Testis (tissue), 3 donors: ENCODE results near the gene KCNV2. TPM values are rescaled to one million over a fixed set of nuclear protein-coding genes. Genes with fewer than 3 reads are reported as not detected.

Source experiments
- DNase-seq: peaks from one replicate; pipeline ENCODE4 v3.0.0-alpha.2; 2019
- H3K27ac ChIP-seq, 2 donors: fragments of 200-600 bp; sonication (generic); one replicate each; pipeline ENCODE4 v1.5.1; 2019
- H3K27me3 ChIP-seq: fragments of 200-600 bp; sonication (generic); one replicate; pipeline ENCODE4 v1.5.1; 2019
- H3K36me3 ChIP-seq: fragments of 200-600 bp; sonication (generic); one replicate; pipeline ENCODE4 v1.5.1; 2017; ENCODE audit warnings: low read depth; ENCODE audit errors: missing control alignments
- H3K4me1 ChIP-seq: fragments of 200-600 bp; sonication (generic); one replicate; pipeline ENCODE4 v1.5.1; 2019
- H3K4me3 ChIP-seq, 2 donors: fragments of 200-600 bp; sonication (generic); one replicate each; pipeline ENCODE4 v1.5.1; 2017 to 2019
- H3K9me3 ChIP-seq: fragments of 200-600 bp; sonication (generic); one replicate; pipeline ENCODE4 v1.5.1; 2017
- CTCF ChIP-seq, 3 experiments: fragments of 450-650 bp in 2 of 3; fragments of 200-600 bp in 1 of 3; sonication (generic) in 1 of 3; IDR thresholded peaks; one replicate each; pipeline ENCODE4 v1.5.1; 2016 to 2019; ENCODE audit warnings: antibody characterized with exemption in 3 of 3, mild to moderate bottlenecking in 2 of 3, moderate library complexity in 1 of 3
- POLR2A ChIP-seq: fragments of 450-650 bp; IDR thresholded peaks from one replicate; pipeline ENCODE4 v1.6.1; 2017; ENCODE audit warnings: antibody characterized with exemption, mild to moderate bottlenecking, moderate library complexity
- WGBS, 2 donors: methylation state at CpG; one replicate each; pipeline ENCODE4 v1.1.5; 2018; 5-methylcytosine and 5-hydroxymethylcytosine counted together
- intact Hi-C: fragments of 100-400 bp; cut with DNase I; formaldehyde crosslinking; loops from one replicate; pipeline ENCODE4 v1.15.1; 2023; ENCODE audit warnings: low total_unique reads
- polyA plus RNA-seq: library from polyadenylated mRNA; stranded (reverse); fragments of 350-450 nt; fragmentation: Illumina TruSeq; extraction: RNeasy Lipid Tissue Mini Kit (QIAGEN cat#74804); gene quantifications from one replicate; pipeline ENCODE4 v1.2.3, GENCODE V29; 2014; ENCODE audit warnings: low read depth, low replicate concordance; ENCODE audit not compliant: insufficient read depth
- total RNA-seq, 2 donors: library from RNA; depleted of rRNA; stranded (reverse); fragments of >200 nt; gene quantifications; one replicate each; pipeline ENCODE4 v1.2.3, GENCODE V29; 2016

KCNV2 gene
- total and polyA plus RNA-seq, 3 donors from 2014 or later: 4.3 to 8.4 (median 4.7) TPM

DNA sequence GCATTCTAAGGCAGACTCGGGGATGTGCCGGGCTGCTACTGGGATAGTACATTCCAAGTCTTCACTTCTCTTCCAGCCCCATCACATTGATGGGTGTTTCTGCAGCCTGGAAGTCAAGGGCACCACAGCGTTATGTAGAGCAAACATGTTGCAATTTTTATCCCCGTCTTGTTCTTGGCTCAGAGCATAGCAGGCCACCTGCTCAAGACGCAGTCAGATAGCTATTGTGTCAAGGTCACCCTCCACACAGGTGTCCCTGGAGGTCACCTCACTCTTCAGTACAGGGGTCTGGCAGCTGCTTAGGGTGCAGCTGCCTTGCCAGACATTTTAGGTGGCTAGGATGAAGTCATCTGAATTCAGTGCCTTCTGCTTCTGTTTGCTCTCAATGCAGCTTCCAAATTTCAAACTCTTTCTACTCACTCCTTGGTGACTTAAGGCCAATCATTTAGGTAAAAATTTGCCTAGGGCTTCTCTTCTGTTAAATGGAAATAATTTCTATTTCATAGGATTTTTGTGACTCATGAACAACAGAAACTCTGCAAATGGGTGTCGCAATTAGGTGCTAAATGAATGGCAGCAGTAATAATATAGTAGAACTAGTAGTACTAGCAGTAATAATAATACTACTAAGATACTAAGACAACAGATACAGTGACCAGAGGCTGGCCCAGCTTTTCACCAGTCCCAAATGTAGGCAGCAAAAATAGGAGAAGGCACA lies 24.3 kb downstream of the KCNV2 start:
- Histone ChIP-seq H3K36me3 (no peaks in the 10 kb centered on the region), H3K9me3 (no peaks in the 10 kb centered on the region), H3K27me3 (no peaks in the 10 kb centered on the region), H3K27ac (peak overlapping the region; percentile 38 to 68), H3K4me1 (peaks cover 32% of the 10 kb centered on the region), H3K4me3 (no peak overlapping the region)
- 55 to 70% methylated on average over 6 of the region's 6 CpGs for WGBS, 2 donors
- intact Hi-C loops: no loop called here
- no peak for TF ChIP-seq CTCF (IDR thresholded peaks at IDR 0.05)
- DNase-seq: peak; percentile 77

GRCh38 chr9:2742214-2742613 lies 24.9 kb downstream of the KCNV2 start:
- Histone ChIP-seq H3K27ac (peak overlapping the region; percentile 32 to 68), H3K4me1 (peaks cover 32% of the 10 kb centered on the region), H3K27me3 (no peaks in the 10 kb centered on the region), H3K4me3 (no peak overlapping the region), H3K36me3 (no peaks in the 10 kb centered on the region), H3K9me3 (no peaks in the 10 kb centered on the region)
- no peak for DNase-seq
- no peak for TF ChIP-seq POLR2A
- no peak for TF ChIP-seq CTCF (IDR thresholded peaks at IDR 0.05)
- 80 to 97% methylated on average over 7 of the region's 7 CpGs for WGBS, 2 donors
- intact Hi-C loops: no loop called here

DNA sequence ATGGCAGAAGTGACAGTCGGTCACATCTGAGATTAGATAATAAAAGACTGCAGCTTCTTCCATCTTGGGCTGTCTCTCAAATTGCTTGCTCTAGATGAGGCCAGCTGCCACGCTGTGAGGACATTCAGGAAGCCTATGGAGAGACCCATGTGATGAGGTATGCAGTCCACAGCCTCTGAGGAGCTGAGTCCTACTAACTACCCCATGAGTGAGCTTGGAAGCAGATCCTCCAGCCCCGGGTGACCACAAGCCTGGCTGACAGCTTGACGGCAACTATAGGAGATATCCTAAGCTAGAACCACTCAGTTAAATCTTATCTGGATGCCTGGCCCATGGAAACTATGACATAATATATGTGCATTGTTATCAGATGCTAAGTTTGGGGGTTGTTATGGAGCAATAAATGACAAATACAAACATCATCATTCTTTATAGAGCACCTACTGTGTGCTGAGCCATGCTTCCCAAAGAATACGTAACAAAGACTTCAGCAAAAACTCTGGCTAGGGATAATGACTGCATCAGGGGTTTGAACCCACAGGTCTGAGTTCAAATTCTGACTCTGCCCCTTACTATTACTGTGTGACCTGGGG lies 26.7 kb downstream of the KCNV2 start:
- no peaks in the 10 kb centered on the region for H3K36me3 ChIP-seq
- H3K27me3 ChIP-seq: no peaks in the 10 kb centered on the region
- H3K9me3 ChIP-seq: no peaks in the 10 kb centered on the region
- H3K4me1 ChIP-seq: peaks cover 32% of the 10 kb centered on the region
- 90 to 91% methylated on average over 5 of the region's 5 CpGs for WGBS, 2 donors
- intact Hi-C loops: no loop called here
- H3K27ac ChIP-seq: peak overlapping the region in 1 of 2 donors; percentile 54
- TF ChIP-seq CTCF (IDR thresholded peaks at IDR 0.05): no peak
- TF ChIP-seq POLR2A: no peak
- no peak overlapping the region for H3K4me3 ChIP-seq
- no peak for DNase-seq

DNA sequence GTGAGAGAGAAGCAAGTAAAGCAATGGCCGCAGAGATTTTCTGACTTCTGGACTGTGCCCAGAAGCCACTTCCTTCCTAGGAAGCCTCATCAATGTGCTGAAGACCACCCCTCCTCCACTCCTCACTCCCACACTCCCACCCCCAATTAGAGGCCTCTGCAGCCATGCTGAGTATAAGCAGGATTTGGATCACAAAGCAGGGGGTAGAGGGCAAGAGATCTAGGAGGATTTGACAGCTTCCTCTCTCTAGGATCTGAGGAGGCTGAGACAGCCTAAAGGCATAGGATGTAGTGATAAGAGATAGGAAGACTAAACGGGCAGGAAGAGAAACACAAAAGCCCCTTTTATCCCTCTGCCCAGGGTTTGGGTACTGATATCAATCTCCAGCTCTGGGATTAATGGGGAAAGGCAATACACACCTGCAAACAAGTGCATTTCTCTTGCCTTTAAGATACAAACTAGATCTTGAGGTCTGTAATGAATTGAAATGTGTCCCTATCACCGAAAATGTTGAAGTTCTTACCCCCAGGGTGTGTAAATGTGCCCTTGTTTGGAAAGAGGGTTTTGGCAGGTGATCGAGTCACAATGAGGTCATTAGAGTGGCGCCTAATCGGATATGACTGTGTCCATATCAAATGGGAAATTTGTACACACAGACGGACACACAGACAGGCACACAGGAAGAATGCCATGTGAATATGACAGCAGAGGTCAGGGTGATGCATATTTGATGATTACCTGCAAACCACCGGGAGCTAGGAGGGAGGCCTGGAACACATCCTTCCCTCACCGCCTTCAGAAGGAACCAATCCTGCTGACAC lies 28.5 kb downstream of the KCNV2 start:
- intact Hi-C loops: no loop called here
- no peaks in the 10 kb centered on the region for H3K36me3 ChIP-seq
- peak overlapping the region; percentile 51 to 54 for H3K27ac ChIP-seq
- DNase-seq: peak; percentile 28
- TF ChIP-seq CTCF (IDR thresholded peaks at IDR 0.05): no peak
- no peak for TF ChIP-seq POLR2A
- no peaks in the 10 kb centered on the region for H3K27me3 ChIP-seq
- no peak overlapping the region for H3K4me3 ChIP-seq
- peaks cover 24% of the 10 kb centered on the region for H3K4me1 ChIP-seq
- H3K9me3 ChIP-seq: no peaks in the 10 kb centered on the region
- WGBS, 2 donors: 57 to 81% methylated on average over 9 of the region's 9 CpGs
